H9 (cell line): Measurements from ENCODE around the gene FBXO28. TPM values are rescaled to one million over a fixed set of nuclear protein-coding genes. Genes with fewer than 3 reads are reported as not detected.

Experiments
- DNase-seq: peaks from one replicate; pipeline ENCODE4 v3.0.0-alpha.2; 2017
- H2AFZ ChIP-seq: one replicate; pipeline ENCODE4 v1.6.1; 2013; ENCODE audit warnings: mild to moderate bottlenecking, low read length, control low read depth, moderate library complexity
- H2AK5ac ChIP-seq: 2 replicates; pipeline ENCODE4 v1.6.1; 2013; ENCODE audit warnings: low read length, control low read depth, mixed read lengths; ENCODE audit not compliant: insufficient read length
- H2BK120ac ChIP-seq: one replicate; pipeline ENCODE4 v1.6.1; 2013; ENCODE audit warnings: low read depth, mild to moderate bottlenecking, low read length, control low read depth, inconsistent platforms; ENCODE audit not compliant: poor library complexity, severe bottlenecking
- H2BK12ac ChIP-seq: 2 replicates; pipeline ENCODE4 v1.6.1; 2013; ENCODE audit warnings: low read length, control low read depth, mixed read lengths, low read depth; ENCODE audit not compliant: insufficient read length
- H2BK15ac ChIP-seq: 2 replicates; pipeline ENCODE4 v1.6.1; 2013; ENCODE audit warnings: low read depth, low read length, control low read depth
- H2BK20ac ChIP-seq: one replicate; pipeline ENCODE4 v1.6.1; 2013; ENCODE audit warnings: low read depth, mild to moderate bottlenecking, low read length, control low read depth, inconsistent platforms; ENCODE audit not compliant: poor library complexity, severe bottlenecking
- H2BK5ac ChIP-seq: 2 replicates; pipeline ENCODE4 v1.6.1; 2013; ENCODE audit warnings: low read length, control low read depth, mixed read lengths; ENCODE audit not compliant: insufficient read length
- H3K14ac ChIP-seq: 2 replicates; pipeline ENCODE4 v1.6.1; 2013; ENCODE audit warnings: low read length, control low read depth; ENCODE audit not compliant: insufficient read depth
- H3K18ac ChIP-seq: 2 replicates; pipeline ENCODE4 v1.6.1; 2013; ENCODE audit warnings: low read depth, mild to moderate bottlenecking, mixed read lengths, low read length, control low read depth; ENCODE audit not compliant: insufficient read length
- H3K23ac ChIP-seq: 2 replicates; pipeline ENCODE4 v1.6.1; 2013; ENCODE audit warnings: low read length, control low read depth, mixed read lengths, low read depth; ENCODE audit not compliant: insufficient read length
- H3K23me2 ChIP-seq: 2 replicates; pipeline ENCODE4 v1.6.1; 2013; ENCODE audit warnings: low read depth, mild to moderate bottlenecking, mixed read lengths, low read length, control low read depth; ENCODE audit not compliant: insufficient read length, poor library complexity, severe bottlenecking
- H3K27ac ChIP-seq: 2 replicates; pipeline ENCODE4 v1.5.1; 2013; ENCODE audit warnings: low read length, control low read depth, mixed read lengths, low read depth; ENCODE audit not compliant: insufficient read length
- H3K27me3 ChIP-seq: 2 replicates; pipeline ENCODE4 v1.6.1; 2013; ENCODE audit warnings: low read length, control low read depth, inconsistent platforms; ENCODE audit not compliant: insufficient read depth
- H3K4ac ChIP-seq: 2 replicates; pipeline ENCODE4 v1.6.1; 2013; ENCODE audit warnings: low read depth, mild to moderate bottlenecking, control low read depth, inconsistent platforms, low read length, moderate library complexity
- H3K4me1 ChIP-seq: 2 replicates; pipeline ENCODE4 v1.6.1; 2013; ENCODE audit warnings: low read length, control low read depth, inconsistent platforms; ENCODE audit not compliant: insufficient read depth
- H3K4me2 ChIP-seq: 2 replicates; pipeline ENCODE4 v1.6.1; 2013; ENCODE audit warnings: low read length, control low read depth, mixed read lengths; ENCODE audit not compliant: insufficient read length, insufficient read depth
- H3K56ac ChIP-seq: 2 replicates; pipeline ENCODE4 v1.6.1; 2013; ENCODE audit warnings: low read depth, mild to moderate bottlenecking, mixed read lengths, low read length, control low read depth; ENCODE audit not compliant: insufficient read length
- H3K79me1 ChIP-seq: 2 replicates; pipeline ENCODE4 v1.6.1; 2013; ENCODE audit warnings: low read depth, mild to moderate bottlenecking, moderate library complexity, low read length, control low read depth, inconsistent platforms; ENCODE audit not compliant: insufficient read depth, poor library complexity, severe bottlenecking
- H3K79me2 ChIP-seq: 2 replicates; pipeline ENCODE4 v1.6.1; 2013; ENCODE audit warnings: low read length, control low read depth, inconsistent platforms; ENCODE audit not compliant: insufficient read depth
- H3K9ac ChIP-seq: 2 replicates; pipeline ENCODE4 v1.6.1; 2013; ENCODE audit warnings: low read length, control low read depth, mixed read lengths; ENCODE audit not compliant: insufficient read length; ENCODE audit errors: extremely low read depth
- H3K9me3 ChIP-seq: one replicate; pipeline ENCODE4 v1.6.1; 2013; ENCODE audit warnings: low read depth, low read length, inconsistent platforms; ENCODE audit not compliant: control insufficient read depth
- H3T11ph ChIP-seq: one replicate; pipeline ENCODE4 v1.6.1; 2013; ENCODE audit warnings: mild to moderate bottlenecking, low read length, control low read depth, inconsistent platforms
- H4K20me1 ChIP-seq: one replicate; pipeline ENCODE4 v1.6.1; 2013; ENCODE audit not compliant: control insufficient read depth, insufficient read length, insufficient read depth
- H4K5ac ChIP-seq: 2 replicates; pipeline ENCODE4 v1.6.1; 2013; ENCODE audit warnings: low read depth, mild to moderate bottlenecking, mixed read lengths, low read length, control low read depth; ENCODE audit not compliant: insufficient read length
- H4K8ac ChIP-seq: replicated peaks from 2 replicates; pipeline ENCODE4 v1.6.1; 2013; ENCODE audit warnings: low read length, control low read depth, mixed read lengths, low read depth; ENCODE audit not compliant: insufficient read length
- H4K91ac ChIP-seq: 2 replicates; pipeline ENCODE4 v1.6.1; 2013; ENCODE audit warnings: low read depth, mild to moderate bottlenecking, moderate library complexity, mixed read lengths, low read length, control low read depth; ENCODE audit not compliant: insufficient read length
- H3K27ac Mint-ChIP-seq, 3 experiments: 2 replicates in 2 of 3; 3 replicates in 1 of 3; pipeline ENCODE4 v1.8.0; 2020 to 2021; ENCODE audit warnings: mixed read lengths in 3 of 3, mild to moderate bottlenecking in 1 of 3, moderate library complexity in 1 of 3
- H3K27me3 Mint-ChIP-seq: 2 replicates; pipeline ENCODE4 v1.8.0; 2021; ENCODE audit warnings: low read depth, mild to moderate bottlenecking, moderate library complexity, mixed read lengths
- H3K36me3 Mint-ChIP-seq, 3 experiments: 2 replicates in 2 of 3; 3 replicates in 1 of 3; pipeline ENCODE4 v1.8.0; 2020 to 2021; ENCODE audit warnings: low read depth in 3 of 3, mixed read lengths in 3 of 3; ENCODE audit not compliant: insufficient read depth in 1 of 3
- H3K4me1 Mint-ChIP-seq, 2 experiments: 2 replicates each; pipeline ENCODE4 v1.8.0; 2020; ENCODE audit warnings: mixed read lengths in 2 of 2
- H3K4me3 Mint-ChIP-seq, 2 experiments: 2 replicates in 1 of 2; 3 replicates in 1 of 2; pipeline ENCODE4 v1.8.0; 2020 to 2021; ENCODE audit warnings: mild to moderate bottlenecking in 2 of 2, mixed read lengths in 2 of 2, moderate library complexity in 1 of 2
- H3K9me3 Mint-ChIP-seq, 2 experiments: 2 replicates in 1 of 2; 3 replicates in 1 of 2; pipeline ENCODE4 v1.8.0; 2020; ENCODE audit warnings: mild to moderate bottlenecking in 2 of 2, mixed read lengths in 2 of 2, moderate library complexity in 1 of 2
- CTCF ChIP-seq: fragments of 200-600 bp; sonication (generic); conservative IDR thresholded peaks from 3 replicates; pipeline ENCODE4 v1.8.0; 2021; ENCODE audit warnings: antibody characterized with exemption, mild to moderate bottlenecking
- WGBS: extraction: QIAGEN DNeasy Blood & Tissue Kit; methylation state at CpG from one replicate; pipeline ENCODE4 v1.1.7; 2013; ENCODE audit warnings: missing lambda C conversion rate, low lambda C conversion rate, mixed read lengths; ENCODE audit not compliant: insufficient read length; ENCODE audit errors: extremely low coverage; 5-methylcytosine and 5-hydroxymethylcytosine counted together
- total RNA-seq: library from RNA; stranded (reverse); gene quantifications from 2 replicates; pipeline ENCODE4 v1.2.1, GENCODE V29; 2021

Gene FBXO28
- total RNA-seq, 1 experiment from 2014 or later, result 55.0 TPM

GRCh38 chr1:224141693-224142092 lies 27.8 kb downstream of the FBXO28 start:
- Histone ChIP-seq H3K14ac (no peak overlapping the region), H2BK120ac (no peak overlapping the region)
- no peak for DNase-seq

More at GRCh38 chr1:224141693-224142092, 27.8 kb downstream of the FBXO28 start:
- Histone ChIP-seq H4K91ac (no peak overlapping the region), H3K18ac (no peak overlapping the region), H4K5ac (no peak overlapping the region), H3K79me2 (no peaks in the 10 kb centered on the region), H4K8ac (no peak overlapping the region), H4K20me1 (no peaks in the 10 kb centered on the region), H2AK5ac (no peak overlapping the region), H2AFZ (no peak overlapping the region), H2BK20ac (no peak overlapping the region), H3K9ac (no peak overlapping the region), H3K4ac (no peak overlapping the region), H3K4me1 (no peaks in the 10 kb centered on the region), H3K9me3 (no peaks in the 10 kb centered on the region), H3T11ph (no peak overlapping the region), H3K79me1 (no peaks in the 10 kb centered on the region), H2BK5ac (no peak overlapping the region), H3K27me3 (no peaks in the 10 kb centered on the region), H2BK12ac (no peak overlapping the region), H3K23me2 (no peaks in the 10 kb centered on the region), H2BK15ac (no peak overlapping the region), H3K23ac (no peak overlapping the region), H3K56ac (no peak overlapping the region), H3K4me2 (no peak overlapping the region), H3K27ac (no peak overlapping the region)
- Mint-ChIP-seq H3K36me3 (peaks cover 17 to 56% (median 43%) of the 10 kb centered on the region in 3 experiments; a peak in 6 of 7 replicates), H3K9me3 (no peaks in the 10 kb centered on the region), H3K4me3 (no peak overlapping the region), H3K27ac (no peak overlapping the region), H3K27me3 (no peaks in the 10 kb centered on the region), H3K4me1 (no peaks in the 10 kb centered on the region)
- TF ChIP-seq CTCF, result no peak
- no CpG with 5 or more reads among the region's 3 CpGs for WGBS
